NCI-H2196 treated with DMSO at 0.1 percent for 48 hours (cell line): Measurements from ENCODE around the gene KCNQ5.

Source experiments
- DNase-seq: peaks from one replicate; lab custom pipeline; 2025; ENCODE audit not compliant: unreplicated experiment; lab: John Stamatoyannopoulos, UW

KCNQ5 gene

GRCh38 chr6:72740135-72740534 lies 118.3 kb downstream of the KCNQ5 start:
- no peak for DNase-seq

- DNase-seq: no peak
These were observed 119.2 kb downstream of the KCNQ5 start for GRCh38 chr6:72741083-72741482.

- no peak for DNase-seq
These were observed 120.3 kb downstream of the KCNQ5 start for GRCh38 chr6:72742001-72742673.

GRCh38 chr6:72746276-72746675 lies 124.4 kb downstream of the KCNQ5 start:
- DNase-seq: no peak

GRCh38 chr6:72748759-72749158 lies 126.9 kb downstream of the KCNQ5 start:
- DNase-seq: no peak

GRCh38 chr6:72755752-72756151 lies 133.9 kb downstream of the KCNQ5 start:
- DNase-seq: no peak

GRCh38 chr6:72757048-72757447 lies 135.2 kb downstream of the KCNQ5 start:
- DNase-seq: no peak

GRCh38 chr6:72757926-72758325 lies 136.1 kb downstream of the KCNQ5 start:
- DNase-seq: no peak

- no peak for DNase-seq
These were observed 137.0 kb downstream of the KCNQ5 start for GRCh38 chr6:72758901-72759300.

GRCh38 chr6:72760114-72760793 lies 138.4 kb downstream of the KCNQ5 start:
- DNase-seq: no peak

- no peak for DNase-seq
These were observed 139.9 kb downstream of the KCNQ5 start for GRCh38 chr6:72761761-72762160.

GRCh38 chr6:72769459-72770125 lies 147.7 kb downstream of the KCNQ5 start:
- DNase-seq: no peak

GRCh38 chr6:72770959-72771358 lies 149.1 kb downstream of the KCNQ5 start:
- no peak for DNase-seq

- no peak for DNase-seq
These were observed 154.6 kb downstream of the KCNQ5 start for GRCh38 chr6:72776456-72776855.

- no peak for DNase-seq
These were observed 159.8 kb downstream of the KCNQ5 start for GRCh38 chr6:72781624-72782023.

GRCh38 chr6:72783035-72783434 lies 161.2 kb downstream of the KCNQ5 start:
- no peak for DNase-seq

GRCh38 chr6:72783666-72784065 lies 161.8 kb downstream of the KCNQ5 start:
- no peak for DNase-seq

GRCh38 chr6:72784071-72784470 lies 162.2 kb downstream of the KCNQ5 start:
- no peak for DNase-seq

- DNase-seq: no peak
These were observed 162.7 kb downstream of the KCNQ5 start for GRCh38 chr6:72784581-72784980.

- no peak for DNase-seq
These were observed 165.6 kb downstream of the KCNQ5 start for GRCh38 chr6:72787391-72788031.

GRCh38 chr6:72788188-72788587 lies 166.3 kb downstream of the KCNQ5 start:
- DNase-seq: no peak

- no peak for DNase-seq
These were observed 167.3 kb downstream of the KCNQ5 start for GRCh38 chr6:72789145-72789544.
